Neural progenitor cell (in vitro differentiated cells): ENCODE results near the gene NCK2.

Experiments used
- CTCF ChIP-seq: fragments of 200-600 bp; sonication (generic); IDR thresholded peaks from 2 replicates; pipeline ENCODE4 v1.5.1; 2017; ENCODE audit warnings: antibody characterized with exemption, mild to moderate bottlenecking
- EZH2 ChIP-seq: fragments of 200-600 bp; sonication (generic); IDR thresholded peaks from 2 replicates; pipeline ENCODE4 v1.6.1; 2017; ENCODE audit warnings: antibody characterized with exemption, mild to moderate bottlenecking, moderate library complexity
- EZH2phosphoT487 ChIP-seq: fragments of 200-600 bp; sonication (generic); IDR thresholded peaks from 2 replicates; pipeline ENCODE4 v1.6.1; 2017; ENCODE audit warnings: antibody characterized with exemption

- TF ChIP-seq CTCF: no peak
- TF ChIP-seq EZH2: no peak
- TF ChIP-seq EZH2phosphoT487: no peak
Measured at GRCh38 chr2:105808423-105809096, 63.8 kb downstream of the NCK2 start.
